ENCODE measurements around the gene HOMEZ. TPM values are rescaled to one million over a fixed set of nuclear protein-coding genes. Genes with fewer than 3 reads are reported as not detected.

The HOMEZ gene
- total RNA-seq, 3 donors from 2014 or later: 15.3 to 18.3 (median 17.3) TPM

DNA sequence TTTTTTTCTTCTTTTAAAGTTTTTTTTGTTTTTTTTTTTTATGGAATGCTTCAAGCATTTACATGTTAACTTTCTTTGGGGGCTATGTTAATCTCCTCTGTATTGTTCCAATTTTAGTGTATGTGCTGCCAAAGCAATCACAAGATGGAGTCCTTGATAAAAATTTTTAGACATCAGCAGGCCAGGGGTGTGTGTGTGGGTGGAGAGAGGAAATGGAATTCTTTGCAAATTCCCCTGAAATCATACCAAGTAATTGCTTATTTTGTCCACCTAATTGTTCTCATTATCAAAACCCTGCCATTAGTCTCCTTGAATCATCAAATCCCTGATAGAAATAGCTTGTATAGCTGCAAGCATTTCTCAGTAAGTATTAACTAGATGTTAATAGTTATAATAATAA lies 26.5 kb downstream of the HOMEZ start:
- Histone ChIP-seq H3K4me1 (ENCODE audit: low read depth) (no peaks in the 10 kb centered on the region), H3K9me3 (no peaks in the 10 kb centered on the region), H3K36me3 (ENCODE audit: low read depth) (no peaks in the 10 kb centered on the region), H3K4me3 (no peak overlapping the region)
- TF ChIP-seq, protein P1, sequence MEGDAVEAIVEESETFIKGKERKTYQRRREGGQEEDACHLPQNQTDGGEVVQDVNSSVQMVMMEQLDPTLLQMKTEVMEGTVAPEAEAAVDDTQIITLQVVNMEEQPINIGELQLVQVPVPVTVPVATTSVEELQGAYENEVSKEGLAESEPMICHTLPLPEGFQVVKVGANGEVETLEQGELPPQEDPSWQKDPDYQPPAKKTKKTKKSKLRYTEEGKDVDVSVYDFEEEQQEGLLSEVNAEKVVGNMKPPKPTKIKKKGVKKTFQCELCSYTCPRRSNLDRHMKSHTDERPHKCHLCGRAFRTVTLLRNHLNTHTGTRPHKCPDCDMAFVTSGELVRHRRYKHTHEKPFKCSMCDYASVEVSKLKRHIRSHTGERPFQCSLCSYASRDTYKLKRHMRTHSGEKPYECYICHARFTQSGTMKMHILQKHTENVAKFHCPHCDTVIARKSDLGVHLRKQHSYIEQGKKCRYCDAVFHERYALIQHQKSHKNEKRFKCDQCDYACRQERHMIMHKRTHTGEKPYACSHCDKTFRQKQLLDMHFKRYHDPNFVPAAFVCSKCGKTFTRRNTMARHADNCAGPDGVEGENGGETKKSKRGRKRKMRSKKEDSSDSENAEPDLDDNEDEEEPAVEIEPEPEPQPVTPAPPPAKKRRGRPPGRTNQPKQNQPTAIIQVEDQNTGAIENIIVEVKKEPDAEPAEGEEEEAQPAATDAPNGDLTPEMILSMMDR (IDR thresholded peaks at IDR 0.05): no peak
- ATAC-seq: no peak
- intact Hi-C loops (cut with DNase I, micrococcal nuclease): no loop called here
- DNase-seq: no peak

- Histone ChIP-seq H3K9me3 (no peaks in the 10 kb centered on the region), H3K4me1 (ENCODE audit: low read depth) (no peaks in the 10 kb centered on the region), H3K4me3 (no peak overlapping the region), H3K36me3 (ENCODE audit: low read depth) (no peaks in the 10 kb centered on the region)
- DNase-seq: no peak
- no peak for ATAC-seq
- intact Hi-C loops (cut with DNase I, micrococcal nuclease): no loop called here
- TF ChIP-seq, protein P1 (IDR thresholded peaks at IDR 0.05): no peak
Observed at GRCh38 chr14:23258256-23258655, 27.7 kb downstream of the HOMEZ start.

- TF ChIP-seq, protein P1 (IDR thresholded peaks at IDR 0.05): no peak
- intact Hi-C loops (cut with DNase I, micrococcal nuclease): no loop called here
Observed at GRCh38 chr14:23252420-23253333, 33.3 kb downstream of the HOMEZ start.

DNA sequence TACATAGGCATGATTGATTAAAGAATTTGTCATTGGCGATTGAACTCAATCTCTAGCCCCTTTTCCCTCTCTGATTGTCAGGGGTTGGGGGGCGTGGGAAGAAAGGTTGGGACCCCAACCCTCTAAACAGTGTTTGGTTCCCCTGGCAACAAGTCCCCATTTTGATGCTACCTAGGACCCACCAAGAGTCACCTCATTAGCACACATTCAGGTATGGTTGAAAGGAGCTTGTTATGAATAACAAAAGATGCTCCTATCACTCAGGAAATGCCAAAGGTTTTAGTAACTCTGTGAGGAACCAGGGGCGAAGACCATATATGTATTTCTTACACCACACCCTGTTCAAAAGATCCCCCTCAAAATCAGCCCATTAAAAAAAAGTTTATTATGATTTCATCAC lies 33.9 kb downstream of the HOMEZ start:
- H3K36me3 ChIP-seq (ENCODE audit: low read depth): no peaks in the 10 kb centered on the region
- no peak overlapping the region for H3K4me3 ChIP-seq
- DNase-seq (no peak), ATAC-seq (no peak)
- H3K4me1 ChIP-seq (ENCODE audit: low read depth): no peaks in the 10 kb centered on the region
- intact Hi-C loops (cut with DNase I, micrococcal nuclease): no loop called here
- no peaks in the 10 kb centered on the region for H3K9me3 ChIP-seq
- TF ChIP-seq, protein P1 (IDR thresholded peaks at IDR 0.05): no peak

More at GRCh38 chr14:23252420-23253333, 33.3 kb downstream of the HOMEZ start:
- Histone ChIP-seq H3K4me1 (ENCODE audit: low read depth) (no peaks in the 10 kb centered on the region), H3K4me3 (no peak overlapping the region), H3K9me3 (no peaks in the 10 kb centered on the region), H3K36me3 (ENCODE audit: low read depth) (no peaks in the 10 kb centered on the region)
- DNase-seq: no peak
- ATAC-seq: no peak

DNA sequence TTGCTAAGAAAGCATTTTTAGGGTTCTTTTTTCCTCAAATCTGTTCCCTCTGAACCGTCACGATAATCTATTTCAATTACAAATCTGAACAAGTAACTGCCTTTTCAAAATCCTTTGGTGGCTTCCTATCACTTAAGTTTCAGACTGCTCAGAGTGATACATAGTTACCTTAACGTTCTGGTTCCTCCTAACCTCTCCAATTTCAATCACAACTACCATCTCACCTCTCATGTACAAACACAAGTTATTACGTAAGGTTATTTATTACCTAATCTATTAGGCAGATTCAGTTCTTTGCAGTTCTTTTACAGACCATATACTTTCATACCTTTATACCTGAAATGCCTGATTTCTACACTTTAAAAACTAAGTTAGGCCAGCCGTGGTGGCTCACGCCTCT lies 36.1 kb downstream of the HOMEZ start:
- TF ChIP-seq, protein P1 (IDR thresholded peaks at IDR 0.05): no peak
- DNase-seq (no peak), ATAC-seq (no peak)
- Histone ChIP-seq H3K4me3 (no peak overlapping the region), H3K9me3 (no peaks in the 10 kb centered on the region), H3K4me1 (ENCODE audit: low read depth) (peaks cover 3% of the 10 kb centered on the region), H3K36me3 (ENCODE audit: low read depth) (no peaks in the 10 kb centered on the region)
- intact Hi-C loops (cut with DNase I, micrococcal nuclease): no loop called here
